ENCODE measurements around the gene OR2T4.

The OR2T4 gene

DNA sequence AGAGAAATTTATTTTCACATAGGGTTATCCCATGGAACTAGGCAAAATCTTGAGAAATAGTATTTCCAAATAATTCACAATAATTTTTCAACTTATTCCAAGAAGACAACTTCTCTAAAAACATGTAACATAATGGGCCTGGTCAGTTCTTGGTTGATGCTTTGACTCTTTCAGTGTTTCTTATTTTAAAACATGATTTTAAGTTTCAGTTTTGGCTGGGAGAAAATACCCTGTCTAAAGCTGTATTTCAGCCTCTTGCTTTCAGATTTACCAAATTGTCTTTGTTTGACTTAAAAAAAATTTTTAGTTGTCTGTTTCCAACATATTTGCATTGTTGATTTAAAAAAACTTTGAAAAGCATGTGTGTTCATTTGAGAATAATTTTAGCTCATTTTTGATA, 5.1 kb downstream of the OR2T4 start:
- H3K36me3 ChIP-seq: no peaks in the 10 kb centered on the region
- no peaks in the 10 kb centered on the region for H3K27me3 ChIP-seq
- no peak overlapping the region for H3K4me3 ChIP-seq (ENCODE audit: low read depth, low read length)
- no peaks in the 10 kb centered on the region for H3K4me1 ChIP-seq
- no peak for DNase-seq
- H3K9me3 ChIP-seq: no peaks in the 10 kb centered on the region
- TF ChIP-seq, protein P1, sequence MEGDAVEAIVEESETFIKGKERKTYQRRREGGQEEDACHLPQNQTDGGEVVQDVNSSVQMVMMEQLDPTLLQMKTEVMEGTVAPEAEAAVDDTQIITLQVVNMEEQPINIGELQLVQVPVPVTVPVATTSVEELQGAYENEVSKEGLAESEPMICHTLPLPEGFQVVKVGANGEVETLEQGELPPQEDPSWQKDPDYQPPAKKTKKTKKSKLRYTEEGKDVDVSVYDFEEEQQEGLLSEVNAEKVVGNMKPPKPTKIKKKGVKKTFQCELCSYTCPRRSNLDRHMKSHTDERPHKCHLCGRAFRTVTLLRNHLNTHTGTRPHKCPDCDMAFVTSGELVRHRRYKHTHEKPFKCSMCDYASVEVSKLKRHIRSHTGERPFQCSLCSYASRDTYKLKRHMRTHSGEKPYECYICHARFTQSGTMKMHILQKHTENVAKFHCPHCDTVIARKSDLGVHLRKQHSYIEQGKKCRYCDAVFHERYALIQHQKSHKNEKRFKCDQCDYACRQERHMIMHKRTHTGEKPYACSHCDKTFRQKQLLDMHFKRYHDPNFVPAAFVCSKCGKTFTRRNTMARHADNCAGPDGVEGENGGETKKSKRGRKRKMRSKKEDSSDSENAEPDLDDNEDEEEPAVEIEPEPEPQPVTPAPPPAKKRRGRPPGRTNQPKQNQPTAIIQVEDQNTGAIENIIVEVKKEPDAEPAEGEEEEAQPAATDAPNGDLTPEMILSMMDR (IDR thresholded peaks at IDR 0.05; ENCODE audit: low read depth, low read length): no peak

DNA sequence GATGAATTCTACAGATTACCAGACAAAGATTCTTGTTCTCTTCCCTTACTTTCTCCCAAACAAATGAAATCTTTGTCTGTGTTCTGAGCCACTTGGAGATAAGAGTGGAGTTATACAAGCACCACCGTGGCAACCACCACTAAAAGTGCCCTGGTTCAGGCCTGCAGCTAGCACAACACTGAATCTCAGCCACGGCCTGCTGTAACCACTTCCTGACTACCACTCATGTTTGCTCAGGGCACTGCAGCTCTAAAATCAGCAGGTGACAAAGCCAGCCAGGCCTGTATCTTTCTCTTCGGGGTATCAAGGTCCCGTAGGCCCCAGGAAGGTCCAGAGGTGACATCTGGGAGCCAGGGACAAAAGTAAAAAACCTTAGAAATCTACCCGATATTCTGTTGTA, 10.9 kb downstream of the OR2T4 start:
- H3K9me3 ChIP-seq: no peaks in the 10 kb centered on the region
- H3K27me3 ChIP-seq: no peaks in the 10 kb centered on the region

DNA sequence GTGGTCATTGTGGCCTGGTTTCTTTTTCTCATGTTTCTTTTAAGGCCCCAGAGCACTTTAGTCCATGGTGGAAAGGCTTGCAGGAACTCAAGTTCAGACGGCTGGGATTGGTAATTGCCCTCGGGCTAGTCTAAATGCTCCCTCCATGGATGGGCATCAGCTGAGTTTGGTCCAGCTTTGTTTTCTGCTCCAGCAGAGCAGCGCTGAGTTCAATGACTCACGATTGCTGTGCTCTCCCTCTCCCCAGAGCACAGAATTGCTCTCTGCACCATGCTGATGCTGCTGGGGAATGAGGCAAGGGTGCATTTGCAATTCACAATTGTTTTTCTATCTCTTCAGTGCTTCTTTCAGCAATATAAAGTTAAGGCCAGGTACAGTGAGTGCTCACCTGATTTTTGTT, 12.3 kb downstream of the OR2T4 start:
- TF ChIP-seq, protein P1 (IDR thresholded peaks at IDR 0.05; ENCODE audit: low read depth, low read length): no peak
- H3K27me3 ChIP-seq: no peaks in the 10 kb centered on the region
- H3K4me1 ChIP-seq: no peaks in the 10 kb centered on the region
- no peaks in the 10 kb centered on the region for H3K9me3 ChIP-seq
- DNase-seq: no peak
- H3K36me3 ChIP-seq: no peaks in the 10 kb centered on the region
- H3K4me3 ChIP-seq (ENCODE audit: low read depth, low read length): no peak overlapping the region

More for the DNA sequence above, 10.9 kb downstream of the OR2T4 start:
- no peak for DNase-seq
- Histone ChIP-seq H3K4me3 (ENCODE audit: low read depth, low read length) (no peak overlapping the region), H3K36me3 (no peaks in the 10 kb centered on the region), H3K4me1 (no peaks in the 10 kb centered on the region)
- TF ChIP-seq, protein P1 (IDR thresholded peaks at IDR 0.05; ENCODE audit: low read depth, low read length): no peak

DNA sequence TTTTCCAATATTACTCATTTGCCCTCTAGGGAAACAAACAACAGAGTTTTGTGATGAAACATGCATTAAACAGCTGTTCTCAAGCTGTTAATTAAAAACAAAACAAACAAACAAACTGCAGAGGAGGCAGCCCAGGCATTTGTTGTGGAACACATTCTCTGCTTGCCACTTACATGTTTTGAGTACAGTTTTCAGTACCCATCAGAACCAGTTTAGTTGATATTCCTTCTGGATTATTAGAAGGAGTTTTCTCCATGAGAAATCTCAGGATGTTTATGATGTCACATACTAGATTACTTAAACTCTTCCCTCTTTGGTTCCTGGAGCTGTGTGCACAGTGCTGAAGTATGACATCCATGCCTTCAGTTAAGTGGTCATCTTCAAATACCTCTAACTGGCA, 14.0 kb downstream of the OR2T4 start, which contains the start of gene OR2T6:
Gene OR2T6, plus strand, starts transcription at position 301 of the 400 bp plus-strand sequence. CDS start 11,863 bp downstream, outside the sequence.
- H3K27me3 ChIP-seq: no peaks in the 10 kb centered on the region
- TF ChIP-seq, protein P1 (IDR thresholded peaks at IDR 0.05; ENCODE audit: low read depth, low read length): no peak
- H3K4me3 ChIP-seq (ENCODE audit: low read depth, low read length): no peak within 1 kb of the TSS
- H3K9me3 ChIP-seq: no peaks in the 10 kb centered on the region
- H3K36me3 ChIP-seq: no peaks in the 10 kb centered on the region
- H3K4me1 ChIP-seq: no peaks in the 10 kb centered on the region
- DNase-seq: no peak

DNA sequence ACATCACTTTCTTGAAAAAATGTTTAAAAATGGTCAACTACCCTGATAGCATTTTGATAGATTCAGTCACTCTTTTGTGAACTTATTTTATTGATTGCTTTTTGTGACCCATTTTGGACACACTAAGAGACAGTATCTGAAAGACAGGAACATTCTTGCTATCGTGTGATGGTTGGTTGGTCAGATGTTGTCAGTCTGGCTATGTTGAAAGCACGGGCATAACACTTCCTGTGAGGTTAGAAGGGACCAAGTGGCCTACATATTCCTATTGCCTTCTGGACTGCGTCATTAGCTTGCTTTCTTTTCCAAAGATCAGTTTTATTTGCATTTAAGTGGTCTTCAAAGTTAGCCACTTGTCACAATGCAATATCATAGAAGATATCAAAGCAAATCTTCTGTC, 15.5 kb downstream of the OR2T4 start:
- Histone ChIP-seq H3K9me3 (no peaks in the 10 kb centered on the region), H3K4me3 (ENCODE audit: low read depth, low read length) (no peak overlapping the region), H3K4me1 (no peaks in the 10 kb centered on the region), H3K36me3 (no peaks in the 10 kb centered on the region), H3K27me3 (no peaks in the 10 kb centered on the region)
- DNase-seq: no peak
- TF ChIP-seq, protein P1 (IDR thresholded peaks at IDR 0.05; ENCODE audit: low read depth, low read length): no peak

DNA sequence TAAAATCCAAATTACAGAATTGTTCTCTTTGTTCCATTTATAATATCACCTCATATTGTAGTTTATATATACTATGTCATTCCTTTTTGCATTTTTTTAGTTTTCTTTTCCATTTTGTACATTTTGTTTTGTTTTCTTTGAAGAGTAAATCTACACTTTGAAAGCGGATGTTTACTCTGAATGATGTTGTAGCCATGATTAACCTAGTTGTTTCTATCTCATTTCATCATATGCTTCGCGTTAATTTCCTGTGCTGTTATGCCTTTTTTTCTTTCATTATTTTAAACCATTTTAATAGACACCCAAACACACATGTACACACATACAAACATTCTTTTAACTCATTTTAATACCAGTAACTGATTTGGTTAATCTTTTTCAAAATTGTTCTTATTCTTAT, 19.4 kb downstream of the OR2T4 start:
- Histone ChIP-seq H3K9me3 (no peaks in the 10 kb centered on the region), H3K27me3 (no peaks in the 10 kb centered on the region), H3K4me1 (no peaks in the 10 kb centered on the region), H3K4me3 (ENCODE audit: low read depth, low read length) (no peak overlapping the region), H3K36me3 (no peaks in the 10 kb centered on the region)
- DNase-seq: no peak
- TF ChIP-seq, protein P1 (IDR thresholded peaks at IDR 0.05; ENCODE audit: low read depth, low read length): no peak

Data from BE2C (cell line).